BE2C (cell line): ENCODE measurements around the gene LCNL1.

Experiments
- DNase-seq: peaks from one replicate; pipeline ENCODE4 v3.0.0-alpha.2; 2020
- H3K27me3 ChIP-seq: fragments of 250-450 bp; sonication (Bioruptor Pico); 2 replicates; pipeline ENCODE4 v1.5.1; 2020; ENCODE audit warnings: mild to moderate bottlenecking
- H3K36me3 ChIP-seq: fragments of 250-450 bp; sonication (Bioruptor Pico); 2 replicates; pipeline ENCODE4 v1.5.1; 2020; ENCODE audit warnings: mild to moderate bottlenecking
- H3K4me1 ChIP-seq: fragments of 250-450 bp; sonication (Bioruptor Pico); 2 replicates; pipeline ENCODE4 v1.5.1; 2020
- H3K4me3 ChIP-seq: 2 replicates; pipeline ENCODE4 v1.5.1; 2011; ENCODE audit warnings: low read depth, low read length
- H3K9me3 ChIP-seq: fragments of 250-450 bp; sonication (Bioruptor Pico); 2 replicates; pipeline ENCODE4 v1.5.1; 2020
- CTCF ChIP-seq: IDR thresholded peaks from 2 replicates; pipeline ENCODE4 v1.5.1; 2012; ENCODE audit warnings: mild to moderate bottlenecking, low read depth, low read length

Gene LCNL1

GRCh38 chr9:137026384-137026783 lies 43.6 kb downstream of the LCNL1 start:
- no peak overlapping the region; the same call in 1 of the 2 replicates for H3K4me3 ChIP-seq
- H3K4me1 ChIP-seq, result peaks cover 27% of the 10 kb centered on the region
- no peaks in the 10 kb centered on the region for H3K27me3 ChIP-seq
- TF ChIP-seq CTCF, result no peak
- no peak for DNase-seq
- no peaks in the 10 kb centered on the region for H3K9me3 ChIP-seq
- H3K36me3 ChIP-seq, result peaks cover 5% of the 10 kb centered on the region

GRCh38 chr9:137026828-137027227 lies 44.0 kb downstream of the LCNL1 start:
- no peaks in the 10 kb centered on the region for H3K9me3 ChIP-seq
- H3K36me3 ChIP-seq, result peaks cover 5% of the 10 kb centered on the region
- peak; percentile 63 for DNase-seq
- no peaks in the 10 kb centered on the region for H3K27me3 ChIP-seq
- peaks cover 27% of the 10 kb centered on the region for H3K4me1 ChIP-seq
- no peak for TF ChIP-seq CTCF
- H3K4me3 ChIP-seq, result peak overlapping the region; percentile 49

- Histone ChIP-seq H3K27me3 (no peaks in the 10 kb centered on the region), H3K4me1 (peaks cover 24% of the 10 kb centered on the region), H3K4me3 (peak within 1 kb of the TSS; percentile 61), H3K36me3 (no peaks in the 10 kb centered on the region), H3K9me3 (no peaks in the 10 kb centered on the region)
- no peak for TF ChIP-seq CTCF
- DNase-seq, result peak; percentile 51
Measured at GRCh38 chr9:137027369-137028262, 44.8 kb downstream of the LCNL1 start, which contains the start of gene ABCA2. Gene ABCA2, minus strand, starts transcription at chr9:137028237. Its CDS starts 97 bp downstream, at chr9:137028140.

GRCh38 chr9:137028263-137029057 lies 45.7 kb downstream of the LCNL1 start:
- Histone ChIP-seq H3K9me3 (no peaks in the 10 kb centered on the region), H3K36me3 (no peaks in the 10 kb centered on the region), H3K4me3 (peak overlapping the region; percentile 61), H3K4me1 (peaks cover 24% of the 10 kb centered on the region), H3K27me3 (no peaks in the 10 kb centered on the region)
- DNase-seq, result peak; percentile 83
- peak; percentile 55 for TF ChIP-seq CTCF

- Histone ChIP-seq H3K4me1 (peaks cover 24% of the 10 kb centered on the region), H3K4me3 (peak overlapping the region; percentile 61), H3K27me3 (no peaks in the 10 kb centered on the region), H3K36me3 (no peaks in the 10 kb centered on the region), H3K9me3 (no peaks in the 10 kb centered on the region)
- peak; percentile 93 for TF ChIP-seq CTCF
- peak; percentile 88 for DNase-seq
Measured at GRCh38 chr9:137029058-137029936, 46.5 kb downstream of the LCNL1 start.
